GM23248 (cell line): ENCODE data around the gene ENAH. TPM values are rescaled to one million over a fixed set of nuclear protein-coding genes. Genes with fewer than 3 reads are reported as not detected.

Experiments used
- DNase-seq: peaks from one replicate; pipeline ENCODE4 v3.0.0-alpha.2; 2015
- H2AFZ ChIP-seq: fragments of 200-600 bp; sonication (generic); 2 replicates; pipeline ENCODE4 v1.6.1; 2016; ENCODE audit warnings: antibody characterized with exemption
- H3F3A ChIP-seq: fragments of 200-600 bp; sonication (generic); 2 replicates; pipeline ENCODE4 v1.6.1; 2016; ENCODE audit warnings: mild to moderate bottlenecking, antibody characterized with exemption, mixed run types; ENCODE audit not compliant: insufficient read depth
- H3K27ac ChIP-seq: fragments of 200-600 bp; sonication (generic); 2 replicates; pipeline ENCODE4 v1.5.1; 2016; ENCODE audit warnings: mild to moderate bottlenecking
- H3K27me3 ChIP-seq: fragments of 200-600 bp; sonication (generic); replicated peaks from 2 replicates; pipeline ENCODE4 v1.6.1; 2016; ENCODE audit warnings: mild to moderate bottlenecking; ENCODE audit not compliant: insufficient read depth
- H3K36me3 ChIP-seq: fragments of 200-600 bp; sonication (generic); 2 replicates; pipeline ENCODE4 v1.6.1; 2016; ENCODE audit warnings: low read depth, mild to moderate bottlenecking
- H3K4me1 ChIP-seq: fragments of 200-600 bp; sonication (generic); 2 replicates; pipeline ENCODE4 v1.6.1; 2016; ENCODE audit warnings: mild to moderate bottlenecking; ENCODE audit not compliant: insufficient read depth
- H3K4me2 ChIP-seq: fragments of 200-600 bp; sonication (generic); one replicate; pipeline ENCODE4 v1.6.1; 2016; ENCODE audit warnings: mild to moderate bottlenecking; ENCODE audit not compliant: unreplicated experiment
- H3K4me3 ChIP-seq: fragments of 200-600 bp; sonication (generic); 2 replicates; pipeline ENCODE4 v1.5.1; 2016; ENCODE audit warnings: mild to moderate bottlenecking
- H3K79me2 ChIP-seq: fragments of 200-600 bp; sonication (generic); 2 replicates; pipeline ENCODE4 v1.6.1; 2016; ENCODE audit warnings: mild to moderate bottlenecking; ENCODE audit not compliant: insufficient read depth
- H3K9ac ChIP-seq: fragments of 200-600 bp; sonication (generic); 2 replicates; pipeline ENCODE4 v1.6.1; 2016; ENCODE audit warnings: mild to moderate bottlenecking
- H3K9me2 ChIP-seq: fragments of 200-600 bp; sonication (generic); 2 replicates; pipeline ENCODE4 v1.6.1; 2016; ENCODE audit warnings: mixed run types, mild to moderate bottlenecking, moderate library complexity; ENCODE audit not compliant: insufficient read depth
- H3K9me3 ChIP-seq: fragments of 200-600 bp; sonication (generic); one replicate; pipeline ENCODE4 v1.6.1; 2017; ENCODE audit warnings: low read depth
- H4K20me1 ChIP-seq: fragments of 200-600 bp; sonication (generic); 2 replicates; pipeline ENCODE4 v1.6.0; 2016; ENCODE audit not compliant: insufficient read depth
- EZH2 ChIP-seq: fragments of 200-600 bp; sonication (generic); IDR thresholded peaks from 2 replicates; pipeline ENCODE4 v1.6.1; 2018; ENCODE audit warnings: antibody characterized with exemption, mild to moderate bottlenecking; ENCODE audit not compliant: insufficient read depth, poor library complexity, severe bottlenecking
- EZH2phosphoT487 ChIP-seq: fragments of 200-600 bp; sonication (generic); IDR thresholded peaks from 2 replicates; pipeline ENCODE4 v1.6.1; 2018; ENCODE audit warnings: antibody characterized with exemption, moderate library complexity, mild to moderate bottlenecking, low read depth; ENCODE audit not compliant: insufficient read depth
- WGBS, 2 experiments: methylation state at CpG; one replicate each; pipeline ENCODE4 v1.1.6; 2015 to 2017; ENCODE audit warnings: low lambda C conversion rate in 2 of 2, low coverage in 1 of 2; ENCODE audit errors: missing lambda C conversion rate in 2 of 2; 5-methylcytosine and 5-hydroxymethylcytosine counted together
- in situ Hi-C: fragments of 300-500 bp; cut with MboI; formaldehyde crosslinking; loops from 2 replicates; pipeline ENCODE4 v1.15.0; 2020
- polyA plus RNA-seq: library from polyadenylated mRNA; unstranded; fragments of >200 nt; fragmentation: Nextera tagmentation; extraction: Ambion mirVana; gene quantifications from 2 replicates; pipeline ENCODE4 v1.2.1, GENCODE V29; 2016
- total RNA-seq: library from RNA; depleted of rRNA; stranded (reverse); fragments of >200 nt; shearing (Covaris generic); gene quantifications from 2 replicates; pipeline ENCODE4 v1.2.3, GENCODE V29; 2014

Gene ENAH
- total and polyA plus RNA-seq, 2 experiments from 2014 or later, result 40.1 to 125 TPM

GRCh38 chr1:225559326-225559725, 93.6 kb downstream of the ENAH start:
- H3K4me1 ChIP-seq, result no peaks in the 10 kb centered on the region
- H3K27me3 ChIP-seq, result no peaks in the 10 kb centered on the region
- DNase-seq, result peak; percentile 25
- H3K9me3 ChIP-seq, result no peaks in the 10 kb centered on the region
- H3K9me2 ChIP-seq, result no peaks in the 10 kb centered on the region
- peaks cover 88% of the 10 kb centered on the region for H3K79me2 ChIP-seq
- H3F3A ChIP-seq, result peaks cover 31% of the 10 kb centered on the region
- H3K27ac ChIP-seq, result no peak overlapping the region; the same call in 1 of the 2 replicates
- H4K20me1 ChIP-seq, result no peaks in the 10 kb centered on the region
- no peak overlapping the region for H2AFZ ChIP-seq
- H3K9ac ChIP-seq, result no peak overlapping the region
- peaks cover 20% of the 10 kb centered on the region for H3K36me3 ChIP-seq
- H3K4me2 ChIP-seq, result no peak overlapping the region
- in situ Hi-C loops, result no loop called here
- 99 to 100% methylated on average over 2 of the region's 2 CpGs for WGBS, 2 experiments
- TF ChIP-seq EZH2phosphoT487 (no peak), EZH2 (no peak)
- no peak overlapping the region for H3K4me3 ChIP-seq

- Histone ChIP-seq H3K4me1 (no peaks in the 10 kb centered on the region), H3F3A (peaks cover 22% of the 10 kb centered on the region), H3K27me3 (no peaks in the 10 kb centered on the region), H3K4me3 (no peak overlapping the region), H3K9ac (no peak overlapping the region), H3K4me2 (no peak overlapping the region), H3K9me2 (no peaks in the 10 kb centered on the region), H4K20me1 (no peaks in the 10 kb centered on the region), H3K36me3 (peaks cover 12% of the 10 kb centered on the region), H2AFZ (no peak overlapping the region), H3K9me3 (no peaks in the 10 kb centered on the region), H3K27ac (no peak overlapping the region), H3K79me2 (peaks cover 96% of the 10 kb centered on the region)
- no peak for DNase-seq
- TF ChIP-seq EZH2phosphoT487 (no peak), EZH2 (no peak)
- in situ Hi-C loops, result no loop called here
- 96 to 100% methylated on average over 1 of the region's 1 CpG for WGBS, 2 experiments
Measured at GRCh38 chr1:225556694-225557093, 96.2 kb downstream of the ENAH start.

DNA sequence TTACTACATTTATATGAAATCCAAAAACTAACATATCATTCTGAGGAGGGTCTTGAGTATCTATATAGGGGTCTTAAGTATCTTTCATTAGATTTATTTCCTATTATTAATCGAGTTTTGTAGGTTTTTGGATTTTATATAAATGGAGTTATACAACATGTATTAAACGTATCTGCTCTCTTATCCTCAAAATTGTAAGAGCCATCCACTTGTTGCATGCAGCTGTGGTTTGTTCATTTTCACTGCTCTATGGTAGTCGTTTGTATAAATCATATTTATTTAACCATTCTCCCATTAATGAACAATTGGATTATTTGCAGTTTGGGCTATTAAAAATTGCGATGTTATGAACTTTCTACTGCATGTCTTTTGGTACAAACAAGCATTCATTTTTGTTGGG, 97.1 kb downstream of the ENAH start:
- in situ Hi-C loops, result no loop called here
- Histone ChIP-seq H3K27ac (no peak overlapping the region), H3K27me3 (no peaks in the 10 kb centered on the region), H2AFZ (no peak overlapping the region), H3K79me2 (peaks cover 98% of the 10 kb centered on the region), H4K20me1 (no peaks in the 10 kb centered on the region), H3K4me1 (no peaks in the 10 kb centered on the region), H3K4me3 (no peak overlapping the region), H3K9ac (no peak overlapping the region), H3K36me3 (peaks cover 9% of the 10 kb centered on the region), H3K4me2 (no peak overlapping the region), H3F3A (peaks cover 22% of the 10 kb centered on the region), H3K9me3 (no peaks in the 10 kb centered on the region), H3K9me2 (no peaks in the 10 kb centered on the region)
- TF ChIP-seq EZH2, result no peak
- whole genome bisulfite sequencing, 2 experiments, result 96 to 98% methylated on average over 4 of the region's 4 CpGs
- no peak for DNase-seq

DNA sequence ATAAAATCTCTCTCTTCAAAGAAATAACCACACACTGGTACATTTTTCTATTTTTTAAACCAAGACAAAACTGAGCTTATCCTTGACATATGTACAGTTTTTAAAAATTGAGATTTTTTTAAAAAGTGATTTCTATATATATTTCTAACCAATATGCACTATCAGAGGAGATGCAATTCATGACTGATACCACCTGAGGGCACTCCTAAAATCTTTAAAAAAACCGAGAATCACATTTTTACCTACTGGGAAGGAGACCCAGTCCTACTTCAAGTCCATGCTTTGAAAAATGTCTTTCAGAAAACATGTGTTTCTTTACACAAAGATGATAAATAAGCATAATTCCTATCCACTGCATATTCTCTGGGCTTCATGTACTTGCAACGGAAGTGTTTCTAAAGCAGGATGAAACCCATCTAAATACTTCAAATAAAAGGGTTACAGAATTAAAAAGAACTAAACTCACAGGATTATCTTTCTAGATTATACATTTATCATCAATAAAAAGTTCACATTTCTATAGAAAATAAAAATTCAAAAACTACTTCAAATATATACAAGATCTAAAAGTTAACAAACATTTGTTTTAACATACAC, 98.6 kb downstream of the ENAH start:
- no peaks in the 10 kb centered on the region for H3K27me3 ChIP-seq
- H3K4me3 ChIP-seq, result no peak overlapping the region
- no peak overlapping the region for H3K9ac ChIP-seq
- no peaks in the 10 kb centered on the region for H3K4me1 ChIP-seq
- in situ Hi-C loops, result no loop called here
- peaks cover 16% of the 10 kb centered on the region for H3F3A ChIP-seq
- no peaks in the 10 kb centered on the region for H3K9me2 ChIP-seq
- no peaks in the 10 kb centered on the region for H3K9me3 ChIP-seq
- H4K20me1 ChIP-seq, result no peaks in the 10 kb centered on the region
- no peak overlapping the region for H3K4me2 ChIP-seq
- H2AFZ ChIP-seq, result no peak overlapping the region
- DNase-seq, result peak; percentile 55
- H3K79me2 ChIP-seq, result peaks cover 98% of the 10 kb centered on the region
- WGBS, 2 experiments, result 29 to 33% methylated on average over 2 of the region's 2 CpGs
- H3K36me3 ChIP-seq, result 0 out of 2 replicates have a peak, but pooled peaks cover 5% of the 10 kb centered on the region
- TF ChIP-seq EZH2 (no peak), EZH2phosphoT487 (no peak)
- H3K27ac ChIP-seq, result no peak overlapping the region

DNA sequence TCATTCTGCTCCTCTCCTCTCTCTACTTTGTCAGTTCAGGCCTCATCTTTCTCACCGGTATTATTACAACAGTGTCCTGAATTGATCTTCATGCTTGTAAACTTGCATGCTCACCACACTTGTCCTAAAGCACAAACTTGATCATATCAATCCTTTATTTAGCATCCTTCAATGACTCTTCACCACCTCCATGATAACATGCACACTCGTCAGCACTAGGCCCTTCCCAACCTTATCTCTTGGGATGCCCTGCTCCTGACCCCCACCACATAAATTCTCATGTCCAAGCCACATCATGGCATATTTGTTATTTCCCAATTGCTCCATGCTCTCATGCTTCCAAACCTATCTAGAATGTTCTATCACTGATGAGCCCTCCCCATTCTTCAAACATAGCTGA, 103.1 kb downstream of the ENAH start:
- 93 to 98% methylated on average over 2 of the region's 2 CpGs for WGBS, 2 experiments
- Histone ChIP-seq H3K36me3 (no peaks in the 10 kb centered on the region), H3K9me2 (no peaks in the 10 kb centered on the region), H3K9me3 (no peaks in the 10 kb centered on the region), H3K27ac (no peak overlapping the region), H3K27me3 (no peaks in the 10 kb centered on the region), H3K4me2 (no peak overlapping the region), H3K9ac (no peak overlapping the region), H3K4me3 (no peak overlapping the region), H2AFZ (no peak overlapping the region), H3K4me1 (peaks cover 10% of the 10 kb centered on the region), H3K79me2 (peaks cover 99% of the 10 kb centered on the region), H4K20me1 (0 out of 2 replicates have a peak, but pooled peaks cover 3% of the 10 kb centered on the region), H3F3A (peaks cover 12% of the 10 kb centered on the region)
- in situ Hi-C loops, result loop anchor here (10.0 kb wide), 1 partner anchor 225 kb away; the partner anchor contains the start of gene SRP9
- DNase-seq, result no peak
- TF ChIP-seq EZH2, result no peak
- no peak for TF ChIP-seq EZH2phosphoT487
